C4-2B (cell line): ENCODE results near the gene WDR74.
A peak's percentile ranks its signal among the peaks of the same experiment; 100 is the strongest.

Source experiments
- H3K27ac ChIP-seq: fragments of 450-650 bp; 2 replicates; pipeline ENCODE4 v1.5.1; 2017
- CTCF ChIP-seq: fragments of 450-650 bp; conservative IDR thresholded peaks from 2 replicates; pipeline ENCODE4 v1.5.1; 2017; ENCODE audit warnings: mild to moderate bottlenecking
- ZFX ChIP-seq: fragments of 450-650 bp; IDR thresholded peaks from 2 replicates; pipeline ENCODE4 v1.6.1; 2017

The WDR74 gene

GRCh38 chr11:62794201-62794775, 45.1 kb downstream of the WDR74 start:
- TF ChIP-seq ZFX (no peak), CTCF (no peak)
- H3K27ac ChIP-seq, result no peak overlapping the region

GRCh38 chr11:62792202-62792575, 47.2 kb downstream of the WDR74 start:
- peak overlapping the region; percentile 91 for H3K27ac ChIP-seq
- TF ChIP-seq ZFX, result no peak
- no peak for TF ChIP-seq CTCF

- H3K27ac ChIP-seq, result peak within 1 kb of the TSS; percentile 91
- TF ChIP-seq ZFX (peak; percentile 58; the same call in 1 of the 2 replicates), CTCF (no peak)
Measured at GRCh38 chr11:62791501-62792201, 47.7 kb downstream of the WDR74 start, which contains the start of gene TMEM223. Gene TMEM223, minus strand, starts transcription at chr11:62792006. Its CDS starts 12 bp downstream, at chr11:62791994.

- H3K27ac ChIP-seq, result no peak overlapping the region; the same call in 1 of the 2 replicates
- TF ChIP-seq ZFX (no peak), CTCF (no peak)
Measured at GRCh38 chr11:62789576-62789975, 49.8 kb downstream of the WDR74 start.

- H3K27ac ChIP-seq, result peak overlapping the region; percentile 91
- TF ChIP-seq ZFX (no peak), CTCF (no peak)
Measured at GRCh38 chr11:62788991-62789390, 50.4 kb downstream of the WDR74 start.

GRCh38 chr11:62787005-62787759, 52.2 kb downstream of the WDR74 start, which contains the start of gene TMEM179B:
Gene TMEM179B, plus strand, starts transcription at chr11:62787402. Its CDS starts 30 bp downstream, at chr11:62787432.
- H3K27ac ChIP-seq, result peak within 1 kb of the TSS; percentile 91
- TF ChIP-seq ZFX, result peak; percentile 83; the same call in 1 of the 2 replicates
- peak; percentile 75 for TF ChIP-seq CTCF
